K562 (cell line): ENCODE measurements around the gene NFIL3. TPM values are rescaled to one million over a fixed set of nuclear protein-coding genes. Genes with fewer than 3 reads are reported as not detected.

Experiments used
- ATAC-seq: fragments of 200-7000 bp; cut with Tn5 transposase; 3 replicates; pipeline ENCODE4 v1.9.1; 2020; ENCODE audit warnings: moderate library complexity
- BruUV-seq: library from RNA; stranded (reverse); fragments of 400-500 nt; replicated peaks from 2 replicates; lab custom pipeline; 2021; lab: Mats Ljungman, UMichigan
- CTCF ChIA-PET: fragments of 300-600 bp; formaldehyde crosslinking; extraction: SDS; loops from one replicate; lab custom pipeline; 2021; ENCODE audit warnings: low intra/inter-chr PET ratio; lab: Yijun Ruan, JAX
- POLR2A ChIA-PET: fragments of 300-600, 350-650 bp; sonication (Branson Sonifier 250); formaldehyde crosslinking; extraction: SDS; loops from one replicate; lab custom pipeline; 2021; ENCODE audit warnings: antibody characterized with exemption, inconsistent platforms; lab: Yijun Ruan, JAX
- DNase-seq, 4 experiments: peaks; one replicate each; pipeline versions ENCODE4 v3.0.0 to v3.0.0-alpha.2; 2011 to 2018; ENCODE audit warnings: low spot score in 3 of 4, mixed read lengths in 3 of 4; ENCODE audit errors: extremely low read depth in 1 of 4
- FAIRE-seq: peaks from 2 replicates; lab custom pipeline; 2011; peaks lifted over from hg19 to GRCh38; lab: Jason Lieb, UNC
- H2AFZ ChIP-seq: 2 replicates; pipeline ENCODE4 v1.6.0; 2011; ENCODE audit warnings: low read depth, low read length, control low read depth, inconsistent platforms
- H3K27ac ChIP-seq: fragments of 200-600 bp; 3 replicates; pipeline ENCODE4 v1.8.0; 2011; ENCODE audit warnings: low read depth, mild to moderate bottlenecking, control low read depth, inconsistent platforms, low read length, moderate library complexity, mixed read lengths; ENCODE audit errors: extremely low read depth
- H3K27me3 ChIP-seq, 2 experiments: fragments of 300-600 bp in 1 of 2; 2 replicates in 1 of 2; 3 replicates in 1 of 2; pipeline versions ENCODE4 v1.6.0 to v1.8.0; 2011; ENCODE audit warnings: inconsistent platforms in 2 of 2, low read length in 2 of 2, mild to moderate bottlenecking in 1 of 2, mixed read lengths in 1 of 2, moderate library complexity in 1 of 2; ENCODE audit not compliant: control insufficient read depth in 2 of 2, insufficient read depth in 2 of 2
- H3K36me3 ChIP-seq: fragments of 300-600 bp; 3 replicates; pipeline ENCODE4 v1.8.0; 2011; ENCODE audit warnings: mild to moderate bottlenecking, low read length, inconsistent platforms; ENCODE audit not compliant: control insufficient read depth, insufficient read depth
- H3K4me1 ChIP-seq, 2 experiments: fragments of 200-600 bp in 1 of 2; replicated peaks in 1 of 2; 2 replicates in 1 of 2; 3 replicates in 1 of 2; pipeline versions ENCODE4 v1.5.1 to v1.8.0; 2011; ENCODE audit warnings: inconsistent platforms in 2 of 2, low read length in 2 of 2, mild to moderate bottlenecking in 1 of 2, mixed read lengths in 1 of 2, moderate library complexity in 1 of 2; ENCODE audit not compliant: control insufficient read depth in 2 of 2, insufficient read depth in 2 of 2
- H3K4me2 ChIP-seq: 2 replicates; pipeline ENCODE4 v1.6.1; 2011; ENCODE audit warnings: low read length, control low read depth, inconsistent platforms, mixed read lengths; ENCODE audit not compliant: insufficient read depth
- H3K4me3 ChIP-seq: fragments of 200-600 bp; sonication (generic), shearing (Covaris generic); 2 replicates; pipeline ENCODE4 v1.5.1; 2016; ENCODE audit warnings: control low read depth, inconsistent platforms
- H3K79me2 ChIP-seq: fragments of 200-600 bp; 3 replicates; pipeline ENCODE4 v1.8.0; 2011; ENCODE audit warnings: low read length, inconsistent platforms; ENCODE audit not compliant: control insufficient read depth, insufficient read depth
- H3K9ac ChIP-seq, 2 experiments: 2 replicates each; pipeline versions ENCODE4 v1.6.0 to v1.6.1; 2011; ENCODE audit warnings: low read depth in 2 of 2, low read length in 2 of 2, control low read depth in 1 of 2, inconsistent platforms in 1 of 2, mild to moderate bottlenecking in 1 of 2, mixed read lengths in 1 of 2; ENCODE audit not compliant: insufficient read depth in 1 of 2
- H3K9me1 ChIP-seq: one replicate; pipeline ENCODE4 v1.6.0; 2011; ENCODE audit warnings: inconsistent platforms, mild to moderate bottlenecking, low read length, moderate library complexity; ENCODE audit not compliant: control insufficient read depth, insufficient read depth
- H3K9me3 ChIP-seq: replicated peaks from 2 replicates; pipeline ENCODE4 v1.5.1; 2011; ENCODE audit warnings: low read depth, low read length, inconsistent platforms; ENCODE audit not compliant: control insufficient read depth, insufficient read depth
- H4K20me1 ChIP-seq: replicated peaks from 2 replicates; pipeline ENCODE4 v1.6.1; 2011; ENCODE audit warnings: low read length, inconsistent platforms, mixed read lengths; ENCODE audit not compliant: control insufficient read depth, insufficient read depth
- HSF4 ChIP-seq: fragments of 250-450 bp; sonication (Bioruptor Pico); IDR thresholded peaks from 2 replicates; pipeline ENCODE4 v2.1.2; 2022; ENCODE audit warnings: mild to moderate bottlenecking, moderate library complexity, borderline replicate concordance
- KDM1A ChIP-seq, 2 experiments: fragments of 450-650 bp; IDR thresholded peaks; 2 replicates each; pipeline ENCODE4 v1.6.1; 2016; ENCODE audit warnings: mild to moderate bottlenecking in 2 of 2
- MXI1 ChIP-seq: IDR thresholded peaks from 2 replicates; pipeline ENCODE4 v1.6.1; 2011; ENCODE audit warnings: low read depth, mild to moderate bottlenecking, improper control_type of control experiment, low read length
- POLR3A ChIP-seq: IDR thresholded peaks from 2 replicates; pipeline ENCODE4 v1.6.1; 2011; ENCODE audit warnings: borderline replicate concordance, mild to moderate bottlenecking, moderate library complexity; ENCODE audit not compliant: insufficient read length, insufficient read depth; ENCODE audit errors: extremely low read depth
- POU5F1 ChIP-seq: fragments of 150-350 bp; IDR thresholded peaks from 2 replicates; pipeline ENCODE4 v1.6.1; 2014; ENCODE audit warnings: borderline replicate concordance, low read length, low read depth, mild to moderate bottlenecking; ENCODE audit not compliant: partially characterized antibody
- RB1 ChIP-seq: fragments of 450-650 bp; IDR thresholded peaks from 2 replicates; pipeline ENCODE4 v1.6.1; 2017; ENCODE audit warnings: low read depth, mild to moderate bottlenecking
- ZFP36 ChIP-seq: fragments of 150-350 bp; IDR thresholded peaks from 2 replicates; pipeline ENCODE4 v1.6.1; 2018; ENCODE audit warnings: low read length, low read depth; ENCODE audit not compliant: partially characterized antibody
- ZNF695 ChIP-seq: fragments of 450-650 bp; formaldehyde crosslinking; IDR thresholded peaks from 2 replicates; pipeline ENCODE4 v1.4.0; 2020; ENCODE audit warnings: mild to moderate bottlenecking, moderate library complexity
- WGBS: fragments of 100-300 bp; shearing (Covaris generic); methylation state at CpG from one replicate; pipeline ENCODE4 v1.1.6; 2016; ENCODE audit warnings: low coverage, mixed read lengths; ENCODE audit not compliant: insufficient coverage; ENCODE audit errors: missing lambda C conversion rate; 5-methylcytosine and 5-hydroxymethylcytosine counted together
- in situ Hi-C: fragments of 300-500 bp; cut with MboI; formaldehyde crosslinking; loops from 4 replicates; pipeline ENCODE4 v1.15.0; 2018; ENCODE audit warnings: inconsistent platforms, mixed read lengths
- intact Hi-C: fragments of 100-400 bp; cut with micrococcal nuclease; formaldehyde crosslinking; loops from 2 replicates; pipeline ENCODE4 v1.14.2; 2022
- polyA plus RNA-seq, 8 experiments: library from polyadenylated mRNA; depleted of rRNA in 4 of 8; stranded (reverse) in 5 of 8; unstranded in 3 of 8; fragments of >200 nt; fragmentation: Nextera tagmentation in 2 of 8; fragmentation: Illumina TruSeq in 1 of 8; extraction: Ambion mirVana in 2 of 8; extraction: Trizol in 1 of 8; gene quantifications; 2 replicates each; pipeline versions ENCODE4 v1.2.1 to v1.2.3, GENCODE V29; 2011 to 2014; ENCODE audit warnings: inconsistent platforms in 1 of 8, missing spikeins in 1 of 8
- total RNA-seq, 7 experiments: library from RNA; depleted of rRNA in 6 of 7; stranded (reverse); fragments of >200 nt in 6 of 7; fragmentation: Illumina TruSeq in 2 of 7; extraction: Trizol in 2 of 7; gene quantifications; 2 replicates each; pipeline versions ENCODE4 v1.2.1 to v1.2.3, GENCODE V29; 2011 to 2021; ENCODE audit warnings: low replicate concordance in 1 of 7
- TF ChIP-seq, protein P1 (sequence below): sonication (generic); formaldehyde crosslinking; IDR thresholded peaks from 2 replicates; pipeline ENCODE4 v1.8.1; 2023; ENCODE audit warnings: mild to moderate bottlenecking, missing genetic modification reagents, moderate library complexity

Gene NFIL3
- total and polyA plus RNA-seq, 9 of the 15 experiments (the other 6 are each of a cell fraction or from before 2014, with no cell fraction given): 3.2 to 16.1 (median 9.3) TPM

DNA sequence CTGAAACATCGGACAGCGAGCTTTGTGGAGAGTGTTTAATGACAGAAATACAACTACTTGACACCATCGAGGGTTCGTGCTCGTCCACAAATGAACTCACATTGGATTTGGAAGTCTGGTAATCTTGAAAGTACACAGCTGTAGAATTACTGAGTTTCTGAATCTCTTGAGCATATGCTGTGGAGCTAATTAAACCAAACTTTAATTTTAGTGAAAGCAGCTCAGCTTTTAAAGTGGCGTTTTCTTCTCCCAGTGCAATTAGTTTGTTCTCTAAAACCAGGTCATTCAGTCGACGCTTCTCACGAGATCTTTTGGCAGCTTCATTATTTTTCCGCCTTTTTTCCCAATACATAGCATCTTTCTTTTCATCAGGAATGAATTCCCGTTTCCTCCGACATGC, 13.5 kb downstream of the NFIL3 start:
- H3K79me2 ChIP-seq: peaks cover 26% of the 10 kb centered on the region
- FAIRE-seq (no peak), DNase-seq (no peak), ATAC-seq (no peak)
- no peak overlapping the region for H3K4me2 ChIP-seq
- no peaks in the 10 kb centered on the region for H3K9me3 ChIP-seq
- TSS peak; percentile 26 for BruUV-seq
- in situ Hi-C loops (no loop called here), intact Hi-C loops (no loop called here)
- TF ChIP-seq MXI1: no peak
- no peak for TF ChIP-seq ZFP36
- TF ChIP-seq ZNF695: no peak
- no peak for TF ChIP-seq POLR3A
- TF ChIP-seq RB1: no peak
- TF ChIP-seq, protein P1, sequence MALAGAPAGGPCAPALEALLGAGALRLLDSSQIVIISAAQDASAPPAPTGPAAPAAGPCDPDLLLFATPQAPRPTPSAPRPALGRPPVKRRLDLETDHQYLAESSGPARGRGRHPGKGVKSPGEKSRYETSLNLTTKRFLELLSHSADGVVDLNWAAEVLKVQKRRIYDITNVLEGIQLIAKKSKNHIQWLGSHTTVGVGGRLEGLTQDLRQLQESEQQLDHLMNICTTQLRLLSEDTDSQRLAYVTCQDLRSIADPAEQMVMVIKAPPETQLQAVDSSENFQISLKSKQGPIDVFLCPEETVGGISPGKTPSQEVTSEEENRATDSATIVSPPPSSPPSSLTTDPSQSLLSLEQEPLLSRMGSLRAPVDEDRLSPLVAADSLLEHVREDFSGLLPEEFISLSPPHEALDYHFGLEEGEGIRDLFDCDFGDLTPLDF: no peak
- TF ChIP-seq HSF4 (CRISPR knock-in tag): no peak
- TF ChIP-seq POU5F1: no peak
- no peak for TF ChIP-seq KDM1A (IDR thresholded peaks at IDR 0.05)
- H3K4me1 ChIP-seq: no peaks in the 10 kb centered on the region; a peak in 1 of 5 replicates
- H4K20me1 ChIP-seq: no peaks in the 10 kb centered on the region
- ChIA-PET POLR2A (interaction anchor here (0.6 to 2.7 kb wide), 4 partner anchors 9 to 43 kb away, joined by 3 to 11 read pairs (median 4); no protein-coding TSS in a partner anchor), CTCF (no interaction called here)
- no peak overlapping the region for H3K27ac ChIP-seq
- H3K4me3 ChIP-seq: no peak overlapping the region
- peaks cover 25% of the 10 kb centered on the region for H3K36me3 ChIP-seq
- no peak overlapping the region for H3K9ac ChIP-seq
- H3K9me1 ChIP-seq: no peaks in the 10 kb centered on the region
- H3K27me3 ChIP-seq: no peaks in the 10 kb centered on the region
- WGBS: 93% methylated on average over 12 of the region's 12 CpGs
- H2AFZ ChIP-seq: no peak overlapping the region
